H1 (cell line): ENCODE results near the gene CACNA1B. TPM values are rescaled to one million over a fixed set of nuclear protein-coding genes. Genes with fewer than 3 reads are reported as not detected.

Source experiments
- CTCF ChIA-PET: fragments of 300-600 bp; sonication (Branson Sonifier 250); formaldehyde crosslinking; loops from one replicate; lab custom pipeline; 2021; ENCODE audit not compliant: partially characterized antibody; lab: Charles Lee
- POLR2A ChIA-PET: fragments of 300-600 bp; sonication (Branson Sonifier 250); formaldehyde crosslinking; loops from one replicate; lab custom pipeline; 2021; ENCODE audit warnings: inconsistent platforms; ENCODE audit not compliant: partially characterized antibody; lab: Charles Lee
- DNase-seq, 2 experiments: peaks; one replicate each; pipeline versions ENCODE4 v3.0.0 to v3.0.0-alpha.2; 2010 to 2022; ENCODE audit warnings: low spot score in 2 of 2, low read depth in 1 of 2, mixed read lengths in 1 of 2
- FAIRE-seq: peaks from 2 replicates; lab custom pipeline; 2011; peaks lifted over from hg19 to GRCh38; lab: Jason Lieb, UNC
- H2AFZ ChIP-seq: 2 replicates; pipeline ENCODE4 v1.8.1; 2012; ENCODE audit warnings: low read length, inconsistent platforms
- H2AK5ac ChIP-seq: 2 replicates; pipeline ENCODE4 v1.6.1; 2013; ENCODE audit warnings: low read depth, low read length
- H2BK120ac ChIP-seq: replicated peaks from 2 replicates; pipeline ENCODE3; 2013; ENCODE audit warnings: low read depth, low read length, inconsistent platforms
- H2BK12ac ChIP-seq: 2 replicates; pipeline ENCODE4 v1.6.1; 2013; ENCODE audit warnings: low read depth, low read length
- H2BK15ac ChIP-seq: 2 replicates; pipeline ENCODE4 v1.6.1; 2013; ENCODE audit warnings: low read length
- H2BK20ac ChIP-seq: 2 replicates; pipeline ENCODE4 v1.6.1; 2013; ENCODE audit warnings: low read length
- H2BK5ac ChIP-seq: 2 replicates; pipeline ENCODE4 v1.6.1; 2013; ENCODE audit warnings: low read depth, low read length
- H3K14ac ChIP-seq: 2 replicates; pipeline ENCODE4 v1.6.1; 2013; ENCODE audit warnings: inconsistent platforms; ENCODE audit not compliant: insufficient read length
- H3K18ac ChIP-seq: 2 replicates; pipeline ENCODE4 v1.6.1; 2013; ENCODE audit warnings: low read length; ENCODE audit errors: extremely low read depth
- H3K23ac ChIP-seq: 2 replicates; pipeline ENCODE4 v1.6.1; 2013; ENCODE audit warnings: inconsistent platforms; ENCODE audit not compliant: insufficient read length
- H3K23me2 ChIP-seq: 2 replicates; pipeline ENCODE4 v1.6.1; 2013; ENCODE audit warnings: low read depth, low read length
- H3K27ac ChIP-seq: 2 replicates; pipeline ENCODE4 v1.6.1; 2011; ENCODE audit warnings: low read depth, low read length, inconsistent platforms
- H3K27me3 ChIP-seq, 4 experiments: replicated peaks in 1 of 4; 1 replicate in 1 of 4; 2 replicates in 3 of 4; pipeline versions ENCODE4 v1.6.1 to v1.8.1; 2011 to 2013; ENCODE audit warnings: low read length in 3 of 4, mild to moderate bottlenecking in 3 of 4, inconsistent platforms in 2 of 4, mixed read lengths in 2 of 4, moderate library complexity in 1 of 4; ENCODE audit not compliant: control insufficient read depth in 3 of 4, insufficient read depth in 3 of 4; ENCODE audit errors: extremely low read depth in 1 of 4
- H3K36me3 ChIP-seq, 4 experiments: 2 replicates each; pipeline versions ENCODE4 v1.6.1 to v1.8.1; 2011 to 2013; ENCODE audit warnings: mild to moderate bottlenecking in 4 of 4, low read length in 3 of 4, moderate library complexity in 2 of 4, control low read depth in 1 of 4, inconsistent platforms in 1 of 4; ENCODE audit not compliant: insufficient read depth in 4 of 4, control insufficient read depth in 2 of 4
- H3K4ac ChIP-seq: replicated peaks from 2 replicates; pipeline ENCODE3; 2013; ENCODE audit warnings: low read length, low read depth, mixed read lengths, inconsistent platforms; ENCODE audit not compliant: insufficient read length
- H3K4me1 ChIP-seq, 4 experiments: replicated peaks in 1 of 4; 1 replicate in 1 of 4; 2 replicates in 3 of 4; pipeline versions ENCODE4 v1.6.1 to v1.8.1; 2011 to 2013; ENCODE audit warnings: low read length in 3 of 4, inconsistent platforms in 2 of 4, mixed read lengths in 1 of 4; ENCODE audit not compliant: insufficient read depth in 4 of 4, control insufficient read depth in 3 of 4
- H3K4me2 ChIP-seq, 2 experiments: 2 replicates each; pipeline versions ENCODE4 v1.6.1 to v1.8.1; 2011 to 2013; ENCODE audit warnings: low read depth in 2 of 2, low read length in 2 of 2, control low read depth in 1 of 2, inconsistent platforms in 1 of 2, mild to moderate bottlenecking in 1 of 2; ENCODE audit not compliant: insufficient read depth in 1 of 2
- H3K4me3 ChIP-seq, 4 experiments: fragments of 200-600, 300-600 bp in 1 of 4; sonication (generic), shearing (Covaris generic), sonication (Bioruptor Twin) in 1 of 4; 2 replicates each; pipeline versions ENCODE4 v1.5.1 to v1.8.1; 2011 to 2016; ENCODE audit warnings: low read length in 4 of 4, low read depth in 3 of 4, control low read depth in 2 of 4, inconsistent platforms in 2 of 4, mild to moderate bottlenecking in 2 of 4, mixed read lengths in 1 of 4, moderate library complexity in 1 of 4; ENCODE audit not compliant: insufficient read depth in 2 of 4; ENCODE audit errors: extremely low read depth in 1 of 4
- H3K56ac ChIP-seq: replicated peaks from 2 replicates; pipeline ENCODE3; 2013; ENCODE audit warnings: low read depth, mild to moderate bottlenecking, mixed read lengths, low read length, inconsistent platforms; ENCODE audit not compliant: insufficient read length
- H3K79me1 ChIP-seq: 2 replicates; pipeline ENCODE4 v1.6.1; 2013; ENCODE audit warnings: low read depth, low read length, control low read depth
- H3K79me2 ChIP-seq, 2 experiments: 2 replicates each; pipeline versions ENCODE4 v1.6.1 to v1.8.1; 2012 to 2013; ENCODE audit warnings: low read length in 2 of 2, mild to moderate bottlenecking in 2 of 2, inconsistent platforms in 1 of 2; ENCODE audit not compliant: insufficient read depth in 2 of 2, control insufficient read depth in 1 of 2
- H3K9ac ChIP-seq, 4 experiments: replicated peaks in 1 of 4; 1 replicate in 1 of 4; 2 replicates in 3 of 4; pipeline versions ENCODE4 v1.6.1 to v1.8.1; 2011 to 2013; ENCODE audit warnings: low read depth in 3 of 4, low read length in 3 of 4, control low read depth in 2 of 4, mild to moderate bottlenecking in 2 of 4, moderate library complexity in 2 of 4, inconsistent platforms in 1 of 4; ENCODE audit errors: extremely low read depth in 1 of 4
- H3K9me3 ChIP-seq, 2 experiments: 2 replicates each; pipeline versions ENCODE4 v1.6.1 to v1.8.1; 2012 to 2013; ENCODE audit warnings: mild to moderate bottlenecking in 2 of 2, moderate library complexity in 2 of 2, control low read depth in 1 of 2, inconsistent platforms in 1 of 2, low read depth in 1 of 2, low read length in 1 of 2, mixed read lengths in 1 of 2; ENCODE audit not compliant: insufficient read depth in 2 of 2
- H4K20me1 ChIP-seq, 2 experiments: replicated peaks in 1 of 2; 2 replicates each; pipeline versions ENCODE3 to v1.8.1; 2011 to 2013; ENCODE audit warnings: inconsistent platforms in 2 of 2, low read length in 2 of 2, mild to moderate bottlenecking in 1 of 2; ENCODE audit not compliant: insufficient read depth in 2 of 2, control insufficient read depth in 1 of 2
- H4K5ac ChIP-seq: 2 replicates; pipeline ENCODE4 v1.6.1; 2013; ENCODE audit warnings: low read length, low read depth, mixed read lengths, inconsistent platforms; ENCODE audit not compliant: insufficient read length
- H4K8ac ChIP-seq: 2 replicates; pipeline ENCODE4 v1.8.0; 2013; ENCODE audit warnings: mild to moderate bottlenecking, moderate library complexity, low read length, inconsistent platforms; ENCODE audit not compliant: insufficient read depth; ENCODE audit errors: extremely low read depth
- H4K91ac ChIP-seq: replicated peaks from 2 replicates; pipeline ENCODE3; 2013; ENCODE audit warnings: low read length, mixed read lengths, inconsistent platforms; ENCODE audit not compliant: insufficient read length
- BCL11A ChIP-seq, 2 experiments: IDR thresholded peaks; one replicate each; pipeline ENCODE4 v1.6.1; 2011; ENCODE audit warnings: low read depth in 2 of 2, low read length in 2 of 2, mild to moderate bottlenecking in 2 of 2
- E2F6 ChIP-seq: IDR thresholded peaks from 2 replicates; pipeline ENCODE4 v1.6.1; 2012; ENCODE audit warnings: inconsistent platforms
- HDAC2 ChIP-seq, 2 experiments: fragments of 300-600 bp in 1 of 2; sonication (generic) in 1 of 2; IDR thresholded peaks; 2 replicates each; pipeline ENCODE4 v1.6.1; 2011 to 2012; ENCODE audit warnings: low read depth in 2 of 2, low read length in 2 of 2, mild to moderate bottlenecking in 2 of 2, moderate library complexity in 2 of 2, borderline replicate concordance in 1 of 2, inconsistent platforms in 1 of 2
- JUND ChIP-seq: IDR thresholded peaks from 2 replicates; pipeline ENCODE4 v1.6.1; 2011; ENCODE audit warnings: mild to moderate bottlenecking, improper control_type of control experiment, low read length
- POLR2AphosphoS5 ChIP-seq: IDR thresholded peaks from 2 replicates; pipeline ENCODE4 v1.6.1; 2011; ENCODE audit warnings: low read depth, low read length
- POU5F1 ChIP-seq: IDR thresholded peaks from 2 replicates; pipeline ENCODE4 v1.6.1; 2011; ENCODE audit warnings: low read depth, mild to moderate bottlenecking, low read length, moderate library complexity
- SAP30 ChIP-seq: fragments of 300-600 bp; sonication (generic); IDR thresholded peaks from 2 replicates; pipeline ENCODE4 v1.7.1; 2012; ENCODE audit warnings: low read length, moderate library complexity, mild to moderate bottlenecking, inconsistent platforms; ENCODE audit not compliant: insufficient read depth, insufficient replicate concordance
- SIX5 ChIP-seq: IDR thresholded peaks from 2 replicates; pipeline ENCODE4 v1.6.1; 2011; ENCODE audit warnings: mild to moderate bottlenecking, low read depth, low read length
- SP4 ChIP-seq: IDR thresholded peaks from 2 replicates; pipeline ENCODE4 v1.6.1; 2012; ENCODE audit warnings: low read length, inconsistent platforms
- SRF ChIP-seq: IDR thresholded peaks from 2 replicates; pipeline ENCODE4 v1.6.1; 2011; ENCODE audit warnings: mild to moderate bottlenecking, low read depth, low read length, moderate library complexity
- SUZ12 ChIP-seq: fragments of 200-600 bp; sonication (generic); IDR thresholded peaks from 2 replicates; pipeline ENCODE4 v1.6.1; 2012; ENCODE audit warnings: mild to moderate bottlenecking, inconsistent platforms, low read length, moderate library complexity, mixed read lengths
- WGBS, 2 experiments: shearing (Covaris generic) in 1 of 2; methylation state at CpG; one replicate each; pipeline versions ENCODE4 v1.1.6 to v1.1.7; 2013 to 2015; ENCODE audit warnings: low lambda C conversion rate in 2 of 2, mixed read lengths in 2 of 2, inconsistent platforms in 1 of 2, low coverage in 1 of 2, missing lambda C conversion rate in 1 of 2; ENCODE audit not compliant: insufficient replicate concordance in 2 of 2, insufficient coverage in 1 of 2, insufficient read length in 1 of 2; ENCODE audit errors: extremely low coverage in 1 of 2, missing lambda C conversion rate in 1 of 2; 5-methylcytosine and 5-hydroxymethylcytosine counted together
- polyA plus RNA-seq, 7 experiments: library from polyadenylated mRNA; depleted of rRNA in 3 of 7; stranded (reverse) in 5 of 7; unstranded in 2 of 7; fragments of >200 nt in 5 of 7; fragments of 200-250 nt in 2 of 7; gene quantifications; 1 replicate in 5 of 7; 2 replicates in 1 of 7; 4 replicates in 1 of 7; pipeline versions ENCODE4 v1.2.1 to v1.2.3, GENCODE V29; 2011 to 2013; ENCODE audit warnings: missing spikeins in 2 of 7, mixed read lengths in 2 of 7
- total RNA-seq: library from RNA; stranded (reverse); fragmentation: NEBNext Ultra II Directional; extraction: Animal tissue kit (Norgen Biotek cat#: 25700); gene quantifications from 2 replicates; pipeline ENCODE4 v1.2.1, GENCODE V29; 2021

The CACNA1B gene
- total and polyA plus RNA-seq, 2 of the 8 experiments (the other 6 are each of a cell fraction or from before 2014, with no cell fraction given) = 1.5 to 5.7 TPM

- no peak overlapping the region for H3K23ac ChIP-seq
- no peak overlapping the region for H4K8ac ChIP-seq
- H3K4me1 ChIP-seq = no peaks in the 10 kb centered on the region
- no peaks in the 10 kb centered on the region for H3K23me2 ChIP-seq
- peaks cover 12 to 78% of the 10 kb centered on the region in 2 experiments; a peak in 3 of 4 replicates for H3K9me3 ChIP-seq
- no peak overlapping the region for H3K4me3 ChIP-seq
- no peaks in the 10 kb centered on the region for H3K36me3 ChIP-seq
- no peak overlapping the region; the same call in 1 of the 2 replicates for H2BK12ac ChIP-seq
- H3K79me2 ChIP-seq = no peaks in the 10 kb centered on the region
- H2AFZ ChIP-seq = no peak overlapping the region
- H3K18ac ChIP-seq = no peak overlapping the region
- H3K14ac ChIP-seq = peak overlapping the region; percentile 37
- WGBS, 2 experiments = 89% methylated on average over 22 of the region's 22 CpGs; no CpG with 5 or more reads in 1 of the 2 experiments
- H4K5ac ChIP-seq = no peak overlapping the region
- H3K4me2 ChIP-seq = no peak overlapping the region
- no peaks in the 10 kb centered on the region for H3K79me1 ChIP-seq
- H4K91ac ChIP-seq = peak overlapping the region; percentile 54
- peaks cover 0 to 4% of the 10 kb centered on the region in 2 experiments for H4K20me1 ChIP-seq
- H2BK15ac ChIP-seq = no peak overlapping the region
- DNase-seq (peak in 1 of 2 experiments; percentile 20), FAIRE-seq (no peak)
- H3K56ac ChIP-seq = no peak overlapping the region
- no peaks in the 10 kb centered on the region for H3K27me3 ChIP-seq
- H2BK20ac ChIP-seq = no peak overlapping the region
- ChIA-PET POLR2A (no interaction called here), CTCF (interaction anchor here (0.8 to 2.0 kb wide), 3 partner anchors 8 to 218 kb away, joined by 3 to 11 read pairs (median 3); no protein-coding TSS in a partner anchor)
- H2AK5ac ChIP-seq = no peak overlapping the region; the same call in 1 of the 2 replicates
- no peak overlapping the region for H2BK120ac ChIP-seq
- no peak overlapping the region for H3K4ac ChIP-seq
- no peak overlapping the region; a peak in 1 of 7 replicates for H3K9ac ChIP-seq
- peak overlapping the region; percentile 19; the same call in 1 of the 2 replicates for H2BK5ac ChIP-seq
- no peak overlapping the region for H3K27ac ChIP-seq
- TF ChIP-seq BCL11A (IDR thresholded peaks at IDR 0.05; ENCODE audit: low read depth in 2 of 2, low read length in 2 of 2) = no peak
- no peak for TF ChIP-seq E2F6
- TF ChIP-seq POU5F1 = no peak
- no peak for TF ChIP-seq SP4
- no peak for TF ChIP-seq SUZ12
- no peak for TF ChIP-seq POLR2AphosphoS5
- no peak for TF ChIP-seq SAP30
- TF ChIP-seq SRF = no peak
- TF ChIP-seq HDAC2 (IDR thresholded peaks at IDR 0.05; ENCODE audit: borderline replicate concordance in 1 of 2, low read depth in 2 of 2, low read length in 2 of 2) = no peak
- TF ChIP-seq SIX5 = no peak
- TF ChIP-seq JUND = no peak
Observed at GRCh38 chr9:138098908-138099791, 221.6 kb downstream of the CACNA1B start.
